Measurements from ENCODE around the gene TNXB.

- TF ChIP-seq CTCF (IDR thresholded peaks at IDR 0.05; ENCODE audit: poor library complexity, severe bottlenecking) = no peak
- TF ChIP-seq EZH2 (IDR thresholded peaks at IDR 0.05; ENCODE audit: borderline replicate concordance, insufficient read depth, low read length, poor library complexity, severe bottlenecking) = no peak
- TF ChIP-seq POLR2AphosphoS5 (IDR thresholded peaks at IDR 0.05) = no peak
Measured at GRCh38 chr6:32086661-32087573, 22.2 kb downstream of the TNXB start.

Measured in neural cell (in vitro differentiated cells).